GM23338 (cell line): ENCODE results near the gene CIB4.

Experiments used
- CREB1 ChIP-seq: fragments of 250-450 bp; sonication (Bioruptor Pico); IDR thresholded peaks from 2 replicates; pipeline ENCODE4 v1.5.0; 2020; ENCODE audit warnings: low read depth, mild to moderate bottlenecking, moderate library complexity
- CTCF ChIP-seq, 2 experiments: fragments of 200-600 bp in 1 of 2; sonication (generic) in 1 of 2; conservative IDR thresholded peaks; 2 replicates each; pipeline versions ENCODE4 v1.5.1 to v1.6.1; 2016 to 2017; ENCODE audit warnings: antibody characterized with exemption in 2 of 2, low read depth in 2 of 2, mild to moderate bottlenecking in 2 of 2, moderate library complexity in 1 of 2
- EZH2 ChIP-seq: fragments of 200-600 bp; sonication (generic); IDR thresholded peaks from one replicate; pipeline ENCODE4 v1.8.0; 2017; ENCODE audit warnings: antibody characterized with exemption, mild to moderate bottlenecking, low read depth; ENCODE audit not compliant: unreplicated experiment
- EZH2phosphoT487 ChIP-seq: fragments of 200-600 bp; sonication (generic); IDR thresholded peaks from one replicate; pipeline ENCODE4 v1.8.1; 2018; ENCODE audit warnings: antibody characterized with exemption; ENCODE audit not compliant: unreplicated experiment
- POLR2AphosphoS5 ChIP-seq: IDR thresholded peaks from 2 replicates; pipeline ENCODE4 v1.6.1; 2016; ENCODE audit warnings: antibody characterized with exemption, low read depth
- ZNF114 ChIP-seq: fragments of 250-450 bp; sonication (Bioruptor Pico); IDR thresholded peaks from 2 replicates; pipeline ENCODE4 v1.5.0; 2020; ENCODE audit warnings: mild to moderate bottlenecking, moderate library complexity
- TF ChIP-seq, protein P1 (sequence below): IDR thresholded peaks from one replicate; pipeline ENCODE4 v1.6.1; 2018; ENCODE audit warnings: antibody characterized with exemption; ENCODE audit not compliant: unreplicated experiment

DNA sequence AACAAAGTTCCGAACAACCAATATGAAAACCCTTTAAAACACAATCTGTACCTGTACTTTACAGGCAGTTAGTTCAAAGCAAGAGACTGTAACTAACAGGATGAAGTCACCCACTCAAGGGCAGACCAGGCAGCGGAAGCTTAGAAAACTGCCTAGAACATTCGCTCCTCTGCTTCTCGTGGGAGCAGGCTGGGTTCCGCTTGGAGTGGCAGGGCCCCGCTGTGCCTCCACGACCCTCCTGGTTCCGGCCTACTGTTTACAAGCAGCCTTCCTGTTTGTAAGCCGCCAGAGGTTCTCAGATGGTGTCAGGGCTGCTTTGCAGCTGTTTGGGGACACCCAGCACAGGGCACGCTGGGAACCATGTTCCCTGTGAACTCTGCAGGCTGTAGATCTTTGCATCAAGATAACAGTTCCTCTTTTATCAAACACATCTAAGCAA is 31.3 kb downstream of the CIB4 start:
- TF ChIP-seq CTCF (conservative IDR thresholded peaks at IDR 0.05; ENCODE audit: low read depth in 2 of 2): no peak
- TF ChIP-seq CREB1 (CRISPR knock-in tag): no peak
- no peak for TF ChIP-seq ZNF114 (CRISPR knock-in tag)
- no peak for TF ChIP-seq EZH2
- no peak for TF ChIP-seq POLR2AphosphoS5
- TF ChIP-seq, protein P1, sequence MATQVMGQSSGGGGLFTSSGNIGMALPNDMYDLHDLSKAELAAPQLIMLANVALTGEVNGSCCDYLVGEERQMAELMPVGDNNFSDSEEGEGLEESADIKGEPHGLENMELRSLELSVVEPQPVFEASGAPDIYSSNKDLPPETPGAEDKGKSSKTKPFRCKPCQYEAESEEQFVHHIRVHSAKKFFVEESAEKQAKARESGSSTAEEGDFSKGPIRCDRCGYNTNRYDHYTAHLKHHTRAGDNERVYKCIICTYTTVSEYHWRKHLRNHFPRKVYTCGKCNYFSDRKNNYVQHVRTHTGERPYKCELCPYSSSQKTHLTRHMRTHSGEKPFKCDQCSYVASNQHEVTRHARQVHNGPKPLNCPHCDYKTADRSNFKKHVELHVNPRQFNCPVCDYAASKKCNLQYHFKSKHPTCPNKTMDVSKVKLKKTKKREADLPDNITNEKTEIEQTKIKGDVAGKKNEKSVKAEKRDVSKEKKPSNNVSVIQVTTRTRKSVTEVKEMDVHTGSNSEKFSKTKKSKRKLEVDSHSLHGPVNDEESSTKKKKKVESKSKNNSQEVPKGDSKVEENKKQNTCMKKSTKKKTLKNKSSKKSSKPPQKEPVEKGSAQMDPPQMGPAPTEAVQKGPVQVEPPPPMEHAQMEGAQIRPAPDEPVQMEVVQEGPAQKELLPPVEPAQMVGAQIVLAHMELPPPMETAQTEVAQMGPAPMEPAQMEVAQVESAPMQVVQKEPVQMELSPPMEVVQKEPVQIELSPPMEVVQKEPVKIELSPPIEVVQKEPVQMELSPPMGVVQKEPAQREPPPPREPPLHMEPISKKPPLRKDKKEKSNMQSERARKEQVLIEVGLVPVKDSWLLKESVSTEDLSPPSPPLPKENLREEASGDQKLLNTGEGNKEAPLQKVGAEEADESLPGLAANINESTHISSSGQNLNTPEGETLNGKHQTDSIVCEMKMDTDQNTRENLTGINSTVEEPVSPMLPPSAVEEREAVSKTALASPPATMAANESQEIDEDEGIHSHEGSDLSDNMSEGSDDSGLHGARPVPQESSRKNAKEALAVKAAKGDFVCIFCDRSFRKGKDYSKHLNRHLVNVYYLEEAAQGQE: no peak
- TF ChIP-seq EZH2phosphoT487: no peak
